ENCODE results near the gene MEGF8.

Gene MEGF8

DNA sequence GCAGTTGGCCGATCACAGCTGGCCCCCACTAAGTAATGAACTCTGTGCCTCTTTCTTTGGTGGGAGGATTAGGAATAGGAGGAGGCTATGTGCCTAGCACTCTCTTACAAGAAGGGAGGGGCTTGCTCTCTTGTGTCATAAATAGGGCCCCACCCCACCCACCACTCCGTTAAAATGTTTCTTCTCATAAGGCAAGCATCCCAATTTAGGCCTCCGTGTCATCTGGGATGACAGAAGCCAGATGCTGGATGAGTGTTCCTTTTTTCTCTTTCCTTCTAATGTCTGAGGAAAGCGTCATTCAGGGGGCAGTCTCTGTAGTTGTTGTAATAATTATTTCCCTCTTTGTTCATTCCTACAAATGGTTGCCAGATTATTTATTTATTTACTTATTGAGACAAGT lies 101.9 kb downstream of the MEGF8 start, which contains the start of gene LIPE:
LIPE (minus strand) TSS at position 76 of the 400 bp plus-strand sequence. CDS start 239 bp downstream, outside the sequence.
- H3K4me1 ChIP-seq (ENCODE audit: control insufficient read depth, insufficient read depth, low read length): no peaks in the 10 kb centered on the region; the same call in 1 of the 2 replicates
- no peaks in the 10 kb centered on the region for H3K9me3 ChIP-seq (ENCODE audit: control insufficient read depth, insufficient read depth, low read length)
- H3K36me3 ChIP-seq (ENCODE audit: control insufficient read depth, insufficient read depth, low read length): no peaks in the 10 kb centered on the region
- DNase-seq (ENCODE audit: low read depth, low spot score): no peak
- H3K27ac ChIP-seq (ENCODE audit: low read length): no peak within 1 kb of the TSS
- peaks cover 5% of the 10 kb centered on the region; the same call in 1 of the 2 replicates for H3K27me3 ChIP-seq (ENCODE audit: control insufficient read depth, insufficient read depth, low read length)
- H3K4me3 ChIP-seq (ENCODE audit: low read length): no peak within 1 kb of the TSS
- no CpG with 5 or more reads among the region's 4 CpGs for WGBS (ENCODE audit: insufficient coverage, insufficient read length)
